ENCODE measurements around the gene MFN1.

The MFN1 gene

DNA sequence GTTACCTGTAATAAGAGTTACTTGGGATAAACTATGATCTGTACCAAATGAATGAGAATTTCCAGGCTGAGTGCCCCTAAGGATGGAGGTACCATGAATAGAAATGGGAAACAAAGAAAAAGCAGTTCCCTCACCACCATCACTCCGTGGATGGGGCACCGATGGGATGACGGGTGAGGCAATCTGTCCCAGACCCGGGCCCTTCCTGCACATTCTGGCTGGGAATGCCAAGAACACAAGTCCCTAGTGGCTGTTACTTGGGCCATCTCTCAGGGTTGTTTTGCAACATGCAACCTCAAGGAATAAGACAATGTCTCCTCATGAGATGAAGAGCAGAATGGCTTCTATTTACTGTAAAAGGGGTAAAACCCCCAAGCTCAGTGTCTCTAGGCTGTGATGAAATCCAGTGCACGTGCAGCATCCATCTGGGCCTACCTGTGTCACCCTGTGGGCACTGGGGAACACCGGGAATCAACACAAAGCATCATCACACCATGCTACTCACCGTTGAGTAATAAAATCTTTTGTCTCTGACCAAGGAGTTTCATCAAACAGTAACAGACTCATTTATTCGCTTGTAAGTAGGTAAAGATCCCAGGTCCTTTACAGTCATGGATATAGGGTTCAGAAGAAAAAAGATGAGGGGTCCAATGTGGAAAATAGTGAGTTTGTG is 81.5 kb downstream of the MFN1 start:
- TF ChIP-seq CTCF (IDR thresholded peaks at IDR 0.05; ENCODE audit: unreplicated experiment in 3 of 3), result no peak
- Mint-ChIP-seq H3K4me1 (peaks cover 21% of the 10 kb centered on the region), H3K27me3 (ENCODE audit: low read depth) (no peaks in the 10 kb centered on the region), H3K27ac (no peak overlapping the region), H3K9me3 (no peaks in the 10 kb centered on the region), H3K36me3 (ENCODE audit: low read depth) (peaks cover 20% of the 10 kb centered on the region), H3K4me3 (no peak overlapping the region)

- Mint-ChIP-seq H3K27me3 (ENCODE audit: low read depth) (no peaks in the 10 kb centered on the region), H3K4me3 (no peak overlapping the region), H3K27ac (no peak overlapping the region), H3K4me1 (peaks cover 23% of the 10 kb centered on the region), H3K9me3 (no peaks in the 10 kb centered on the region), H3K36me3 (ENCODE audit: low read depth) (peaks cover 6% of the 10 kb centered on the region)
- no peak for TF ChIP-seq CTCF (IDR thresholded peaks at IDR 0.05; ENCODE audit: unreplicated experiment in 3 of 3)
These were observed 82.9 kb downstream of the MFN1 start for GRCh38 chr3:179430277-179430870.

GRCh38 chr3:179432021-179432420 is 84.5 kb downstream of the MFN1 start:
- Mint-ChIP-seq H3K9me3 (no peaks in the 10 kb centered on the region), H3K4me3 (no peak overlapping the region), H3K27me3 (ENCODE audit: low read depth) (no peaks in the 10 kb centered on the region), H3K4me1 (peaks cover 23% of the 10 kb centered on the region), H3K27ac (no peak overlapping the region), H3K36me3 (ENCODE audit: low read depth) (peaks cover under 1% of the 10 kb centered on the region)
- no peak for TF ChIP-seq CTCF (IDR thresholded peaks at IDR 0.05; ENCODE audit: unreplicated experiment in 3 of 3)

GRCh38 chr3:179432451-179432850 is 84.9 kb downstream of the MFN1 start:
- Mint-ChIP-seq H3K27ac (no peak overlapping the region), H3K4me1 (peaks cover 23% of the 10 kb centered on the region), H3K36me3 (ENCODE audit: low read depth) (no peaks in the 10 kb centered on the region), H3K27me3 (ENCODE audit: low read depth) (no peaks in the 10 kb centered on the region), H3K4me3 (no peak overlapping the region), H3K9me3 (no peaks in the 10 kb centered on the region)
- TF ChIP-seq CTCF (IDR thresholded peaks at IDR 0.05; ENCODE audit: unreplicated experiment in 3 of 3), result no peak

DNA sequence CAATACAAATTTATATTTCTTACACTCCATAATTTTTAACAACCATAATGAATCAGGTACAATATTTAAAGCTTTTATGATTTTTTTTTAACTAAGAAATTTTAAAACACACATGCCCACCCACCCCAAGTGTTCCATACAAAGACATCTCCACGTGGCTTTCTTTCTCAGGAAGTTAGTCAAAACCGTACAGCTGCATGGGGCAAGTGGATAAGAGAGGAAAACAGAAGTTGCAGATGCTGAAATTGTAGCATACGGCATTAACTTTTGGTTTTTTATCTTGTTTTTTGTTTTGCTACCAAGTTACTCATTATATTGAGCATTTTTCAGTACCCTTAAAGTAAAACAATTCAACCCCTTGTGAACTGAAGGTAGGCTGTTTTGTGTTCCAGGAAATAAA is 89.0 kb downstream of the MFN1 start:
- Mint-ChIP-seq H3K4me3 (no peak overlapping the region), H3K36me3 (ENCODE audit: low read depth) (no peaks in the 10 kb centered on the region), H3K4me1 (peaks cover 22% of the 10 kb centered on the region), H3K9me3 (no peaks in the 10 kb centered on the region), H3K27ac (no peak overlapping the region), H3K27me3 (ENCODE audit: low read depth) (no peaks in the 10 kb centered on the region)
- no peak for TF ChIP-seq CTCF (IDR thresholded peaks at IDR 0.05; ENCODE audit: unreplicated experiment in 3 of 3)

- Mint-ChIP-seq H3K9me3 (no peaks in the 10 kb centered on the region), H3K36me3 (ENCODE audit: low read depth) (no peaks in the 10 kb centered on the region), H3K4me1 (peaks cover 3% of the 10 kb centered on the region)
These were observed 91.3 kb downstream of the MFN1 start for GRCh38 chr3:179438841-179439240.

More at GRCh38 chr3:179438841-179439240, 91.3 kb downstream of the MFN1 start:
- no peak for TF ChIP-seq CTCF (IDR thresholded peaks at IDR 0.05; ENCODE audit: unreplicated experiment in 3 of 3)
- Mint-ChIP-seq H3K27ac (no peak overlapping the region), H3K4me3 (no peak overlapping the region), H3K27me3 (ENCODE audit: low read depth) (no peaks in the 10 kb centered on the region)
